Measurements from ENCODE around the gene USP24.
"Not testable (repeated sequence)": the region's sequence is repeated elsewhere in the genome, so short reads cannot be mapped to it uniquely, and the experiment has no call there.

Gene USP24

DNA sequence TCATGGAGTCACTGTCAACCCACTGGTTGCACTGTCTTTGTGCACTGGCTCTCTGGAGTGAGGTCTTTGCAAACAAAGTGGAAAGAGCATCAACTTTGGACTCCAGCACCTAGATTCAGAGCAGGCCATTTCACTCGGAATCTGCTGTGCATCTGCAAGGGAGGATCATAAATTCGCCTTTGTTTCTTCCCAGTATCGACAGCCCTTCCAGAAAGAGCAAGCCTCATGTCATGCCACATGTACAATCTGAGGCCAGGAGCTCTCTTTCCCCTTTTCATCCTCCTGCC, 176.7 kb downstream of the USP24 start:
- no peak for DNase-seq (ENCODE audit: low spot score)

DNA sequence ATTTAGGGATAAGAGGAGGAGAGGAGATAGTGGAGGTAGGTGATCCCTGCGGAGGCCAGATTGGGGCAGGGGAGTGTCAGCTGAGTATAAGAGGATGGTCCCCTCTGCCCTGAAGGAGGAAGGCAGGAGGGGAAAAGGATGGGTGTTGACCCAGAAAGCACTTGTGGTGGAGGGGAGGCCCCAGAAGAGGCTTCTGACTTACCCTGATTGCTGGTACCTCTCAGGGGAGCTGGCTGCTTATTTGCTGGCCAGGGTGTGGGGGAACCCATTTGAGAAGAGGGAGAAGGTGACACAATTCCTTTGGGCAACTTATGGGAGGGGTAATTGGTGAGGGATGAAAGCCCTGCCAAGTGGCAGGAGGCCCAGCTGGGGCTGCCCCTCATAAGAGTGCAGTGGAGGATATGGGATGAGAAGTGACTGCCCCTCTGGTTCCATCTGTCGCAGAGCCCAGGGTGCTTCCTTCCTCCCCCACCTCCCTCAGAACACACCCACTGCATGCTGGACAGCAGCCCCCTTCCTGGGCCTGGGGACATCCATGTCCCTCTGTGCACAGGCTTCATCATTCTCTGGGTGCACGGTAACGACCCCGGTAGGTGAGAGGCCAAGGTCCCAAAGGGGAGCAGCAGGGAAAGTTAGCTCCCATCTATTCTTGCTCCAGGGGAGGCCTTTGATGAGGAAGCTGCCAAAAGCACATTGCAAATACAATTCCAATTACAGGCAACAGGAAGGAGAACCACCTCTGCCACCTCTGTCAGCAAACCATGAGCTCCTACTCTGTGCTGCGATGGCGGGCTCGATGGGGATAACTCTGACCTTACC, 177.2 kb downstream of the USP24 start:
- no peak for DNase-seq (ENCODE audit: low spot score)

DNA sequence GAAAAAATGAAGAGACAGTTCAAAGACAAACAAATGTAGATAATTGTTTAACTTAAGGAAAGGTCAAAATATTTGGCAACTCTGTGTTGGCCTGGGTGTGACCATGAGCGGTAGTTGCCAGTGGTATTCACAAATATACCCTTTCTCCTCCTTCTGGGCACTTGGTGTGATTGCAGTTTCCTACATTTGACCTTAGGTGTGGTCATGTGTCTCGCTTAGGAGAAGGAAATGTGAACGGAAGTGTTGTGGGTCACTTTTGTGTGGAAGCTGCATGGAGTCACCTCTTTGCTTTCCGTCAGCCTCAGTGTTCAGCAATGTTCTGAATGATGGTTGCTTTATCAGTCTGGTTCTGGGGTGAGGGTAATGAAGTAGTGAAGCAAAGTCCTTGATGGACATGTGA, 179.3 kb downstream of the USP24 start:
- DNase-seq (ENCODE audit: low spot score) = no peak

DNA sequence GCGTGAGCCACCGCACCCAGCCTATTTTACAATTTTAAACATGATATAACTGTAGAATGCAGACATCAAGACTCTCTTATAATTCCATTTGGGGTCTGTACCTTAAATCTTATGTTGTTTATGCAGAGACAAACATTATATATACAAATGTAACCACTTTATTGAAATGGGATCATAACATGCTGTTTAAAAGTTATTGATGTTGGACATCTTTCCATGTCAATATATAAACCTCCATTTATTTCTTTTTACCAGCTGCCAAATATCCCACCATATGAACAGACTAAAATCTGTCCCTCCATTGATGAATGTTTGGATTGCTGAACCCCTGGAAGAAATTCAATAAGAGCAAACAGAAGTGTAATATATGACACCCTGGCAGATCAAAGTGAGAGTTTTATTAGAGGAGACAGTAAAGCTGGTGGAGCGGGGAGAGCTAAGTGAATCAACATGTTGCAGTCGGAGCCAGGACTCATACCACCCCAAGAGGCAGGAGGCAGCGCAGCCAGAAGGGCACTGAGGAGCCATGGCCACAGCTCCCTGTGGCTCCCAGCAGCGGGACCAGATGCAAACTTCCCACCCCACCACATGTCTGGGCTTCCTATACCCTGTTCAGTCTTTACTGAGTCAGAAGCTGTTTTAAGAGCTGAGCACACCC, 180.6 kb downstream of the USP24 start:
- DNase-seq (ENCODE audit: low spot score) = no peak

DNA sequence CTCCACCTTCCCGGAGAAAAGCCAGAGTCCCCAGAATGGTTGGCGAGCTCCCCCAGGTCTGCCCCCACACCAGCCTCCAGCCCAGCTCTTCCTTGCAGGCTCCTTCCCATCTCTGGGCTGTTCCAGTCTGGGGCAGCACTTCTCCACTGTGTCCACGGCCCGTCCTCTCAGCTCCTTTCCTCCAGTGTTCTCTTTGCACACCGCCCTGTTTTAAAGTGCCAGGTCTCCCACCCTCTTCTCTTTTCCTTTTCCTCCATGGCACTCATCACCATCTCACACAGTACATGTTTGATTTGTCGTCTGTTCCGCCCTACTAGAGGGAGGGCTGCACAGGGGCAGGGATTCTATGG, 181.9 kb downstream of the USP24 start:
- no peak for DNase-seq (ENCODE audit: low spot score)

DNA sequence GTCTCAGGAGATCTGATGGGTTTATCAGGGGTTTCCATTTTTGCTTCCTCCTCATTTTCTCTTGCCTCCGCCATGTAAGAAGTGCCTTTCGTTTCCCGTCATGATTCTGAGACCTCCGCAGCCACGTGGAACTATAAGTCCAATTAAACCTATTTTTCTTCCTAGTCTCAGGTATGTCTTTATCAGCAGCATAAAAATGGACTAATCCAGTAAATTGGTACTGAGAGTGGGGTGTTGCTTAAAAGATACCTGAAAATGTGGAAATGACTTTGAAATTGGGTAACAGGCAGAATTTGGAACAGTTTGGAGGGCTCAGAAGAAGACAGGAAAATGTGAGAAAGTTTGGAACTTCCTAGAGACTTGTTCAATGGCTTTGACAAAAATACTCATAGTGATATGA, 184.1 kb downstream of the USP24 start:
- DNase-seq (ENCODE audit: low spot score) = not testable (repeated sequence)

DNA sequence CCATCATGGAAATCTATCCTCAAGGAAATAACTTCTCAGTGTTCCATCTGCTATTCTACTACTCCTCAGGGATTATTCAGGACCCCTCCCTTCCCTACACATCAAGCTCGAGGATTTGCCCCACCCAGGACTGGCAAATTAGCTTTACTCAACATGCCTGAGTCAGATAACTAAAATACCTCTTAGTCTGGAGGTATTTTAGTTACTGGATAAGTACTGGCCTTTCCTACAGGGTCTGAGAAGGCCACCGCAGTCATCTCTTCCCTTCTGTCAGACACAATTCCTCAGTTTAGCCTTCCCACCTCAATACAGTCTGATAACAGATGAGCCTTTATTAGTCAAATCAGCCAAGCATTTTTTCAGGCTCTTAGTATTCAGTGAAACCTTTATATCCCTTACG, 188.5 kb downstream of the USP24 start:
- not testable (repeated sequence) for DNase-seq (ENCODE audit: low spot score)

DNA sequence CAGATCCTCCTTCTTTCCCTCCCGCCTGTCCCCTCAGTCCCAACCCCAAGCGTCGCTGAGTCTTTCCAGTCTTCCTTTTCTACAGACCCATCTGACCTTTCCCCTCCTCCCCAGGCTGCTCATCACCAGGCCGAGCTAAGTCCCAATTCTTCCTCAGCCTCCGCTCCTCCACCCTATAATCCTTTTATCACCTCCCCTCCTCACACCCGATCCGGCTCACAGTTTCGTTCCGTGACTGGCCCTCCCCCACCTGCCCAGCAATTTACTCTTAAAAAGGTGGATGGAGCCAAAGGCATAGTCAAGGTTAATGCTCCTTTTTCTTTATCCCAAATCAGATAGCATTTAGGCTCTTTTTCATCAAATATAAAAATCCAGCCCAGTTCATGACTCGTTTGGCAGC, 191.0 kb downstream of the USP24 start:
- not testable (repeated sequence) for DNase-seq (ENCODE audit: low spot score)

DNA sequence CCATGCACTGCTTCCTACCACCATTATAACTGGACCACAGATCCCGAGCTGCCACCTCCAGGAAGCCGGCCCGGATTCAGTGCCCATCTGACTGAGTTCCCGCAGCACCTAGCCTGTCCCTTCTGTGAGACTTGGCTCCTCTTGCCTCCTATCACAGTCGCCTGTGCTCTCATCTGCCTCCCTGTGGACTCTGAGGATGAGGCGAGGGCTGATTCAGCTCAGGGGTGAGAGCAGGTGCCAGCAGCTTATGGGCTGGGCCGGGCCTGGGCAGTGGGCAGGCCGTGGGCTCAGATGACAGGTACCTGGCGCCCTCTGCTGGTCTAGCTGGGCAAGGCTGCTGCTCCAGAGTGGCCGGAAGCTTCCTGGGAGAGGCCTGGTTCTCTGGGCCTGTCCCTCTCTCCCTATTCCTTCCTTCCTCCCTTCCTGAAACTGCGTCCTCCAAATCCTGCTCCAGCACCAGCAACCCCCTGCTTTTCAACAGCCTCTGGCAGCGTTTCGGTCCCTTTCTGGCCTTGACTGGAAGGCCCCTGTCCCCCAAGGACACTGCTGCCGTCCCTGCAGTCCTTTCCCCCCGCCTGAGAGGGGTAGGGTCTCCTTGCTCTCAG, 193.1 kb downstream of the USP24 start:
- peak; percentile 72 for DNase-seq (ENCODE audit: low spot score)

DNA sequence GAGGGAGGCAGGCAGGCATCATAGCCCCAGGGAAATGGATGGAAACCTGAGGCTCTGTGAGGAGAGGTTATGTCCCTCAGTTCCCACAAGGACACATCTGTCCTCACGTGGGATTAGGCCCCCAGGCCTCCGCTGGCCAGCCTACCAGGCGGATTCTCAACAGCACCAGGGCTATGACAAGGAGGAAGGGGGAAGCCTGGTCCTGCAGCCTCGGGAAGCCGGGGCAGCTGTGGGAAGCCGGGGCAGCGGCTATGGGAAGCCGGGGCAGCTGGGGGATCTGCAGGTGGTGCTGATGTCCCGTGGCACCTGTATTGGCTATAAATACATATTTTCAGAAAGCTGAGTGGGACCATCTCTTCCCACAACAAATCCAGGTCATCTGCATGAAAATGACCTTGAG, 196.8 kb downstream of the USP24 start:
- DNase-seq (ENCODE audit: low spot score) = no peak
